ENCODE results near the gene ERBB4.

GRCh38 chr2:211900518-211900917 lies 638.1 kb downstream of the ERBB4 start:
- TF ChIP-seq CTCF (conservative IDR thresholded peaks at IDR 0.05; ENCODE audit: low read length) = no peak
- no peak for TF ChIP-seq EZH2phosphoT487 (IDR thresholded peaks at IDR 0.05; ENCODE audit: borderline replicate concordance, low read depth, low read length)
